Left ventricle myocardium superior (tissue), 1 donor: ENCODE data around the gene MDP1. TPM values are rescaled to one million over a fixed set of nuclear protein-coding genes. Genes with fewer than 3 reads are reported as not detected.
A peak's percentile ranks its signal among the peaks of the same experiment; 100 is the strongest.

ENCODE experiments used
- ATAC-seq: fragments of 200-7000 bp; cut with Tn5 transposase; one replicate; pipeline ENCODE4 v1.9.1; 2020; ENCODE audit warnings: mild to moderate bottlenecking, moderate library complexity
- DNase-seq: peaks from one replicate; pipeline ENCODE4 v3.0.0-alpha.2; 2020
- intact Hi-C: fragments of 100-400 bp; cut with micrococcal nuclease; formaldehyde crosslinking; loops from one replicate; pipeline ENCODE4 v1.11.0; 2022
- total RNA-seq: library from RNA; stranded (reverse); fragmentation: NEBNext Ultra II Directional; extraction: Animal tissue kit (Norgen Biotek cat#: 25700); gene quantifications from one replicate; pipeline ENCODE4 v1.2.1, GENCODE V29; 2021
- donor health status: DM: no; HTN: yes; CAD: no; lungs with severe emphysema.

Gene MDP1
- total RNA-seq, 1 donor from 2014 or later: 15.4 TPM

GRCh38 chr14:24172871-24173281 is 43.0 kb downstream of the MDP1 start:
- no peak for DNase-seq
- intact Hi-C loops: no loop called here
- ATAC-seq: no peak

- intact Hi-C loops: no loop called here
- DNase-seq (no peak), ATAC-seq (no peak)
These were observed 43.5 kb downstream of the MDP1 start for GRCh38 chr14:24172261-24172860.

GRCh38 chr14:24171422-24172260 is 44.2 kb downstream of the MDP1 start, which contains the start of gene REC8:
Gene REC8, plus strand, starts transcription at chr14:24172080. Its CDS starts 473 bp downstream, at chr14:24172553.
- ATAC-seq: peak; percentile 78
- intact Hi-C loops: no loop called here
- peak; percentile 73 for DNase-seq

- ATAC-seq (no peak), DNase-seq (no peak)
- intact Hi-C loops: no loop called here
These were observed 48.3 kb downstream of the MDP1 start for GRCh38 chr14:24167469-24168114.

GRCh38 chr14:24165785-24166184 is 50.1 kb downstream of the MDP1 start:
- DNase-seq (peak; percentile 13), ATAC-seq (no peak)
- intact Hi-C loops: no loop called here

- intact Hi-C loops: no loop called here
These were observed 51.3 kb downstream of the MDP1 start for GRCh38 chr14:24164518-24164991.

More at GRCh38 chr14:24164518-24164991, 51.3 kb downstream of the MDP1 start:
- DNase-seq (peak; percentile 18), ATAC-seq (no peak)

Other genes starting within 250 kb of the MDP1 start
- 15.2 TPM for gene DHRS4L2, start 227.1 kb downstream of the MDP1 start, total RNA-seq
- 0.12 TPM for gene CARMIL3, start 164.1 kb downstream of the MDP1 start, total RNA-seq
- not detected for gene CPNE6, start 144.5 kb downstream of the MDP1 start, total RNA-seq
- 3.0 TPM for gene PCK2, start 121.8 kb downstream of the MDP1 start, total RNA-seq
- 85.8 TPM for gene DCAF11, start 101.3 kb downstream of the MDP1 start, total RNA-seq
- gene NRL, start 101.1 kb downstream of the MDP1 start, total RNA-seq: 0.77 TPM
- gene FITM1, start 85.4 kb downstream of the MDP1 start, total RNA-seq: 140 TPM
- gene PSME1, start 79.9 kb downstream of the MDP1 start, total RNA-seq: 137 TPM
- 16.4 TPM for gene EMC9, start 74.5 kb downstream of the MDP1 start, total RNA-seq
- 92.6 TPM for gene PSME2, start 69.5 kb downstream of the MDP1 start, total RNA-seq
- 42.8 TPM for gene RNF31, start 68.6 kb downstream of the MDP1 start, total RNA-seq
- gene IRF9, start 54.8 kb downstream of the MDP1 start, total RNA-seq: 27.6 TPM
- 3.2 TPM for gene REC8, start 44.0 kb downstream of the MDP1 start, total RNA-seq
- gene IPO4, start 27.2 kb downstream of the MDP1 start, total RNA-seq: 14.9 TPM
- gene TM9SF1, start 20.6 kb downstream of the MDP1 start, total RNA-seq: 19.2 TPM
- gene TSSK4, start 10.4 kb downstream of the MDP1 start, total RNA-seq: 0.25 TPM
- 30.1 TPM for gene CHMP4A, start 2.6 kb downstream of the MDP1 start, total RNA-seq
- gene NEDD8, start 16.3 kb upstream of the MDP1 start, total RNA-seq: 225 TPM
- gene GMPR2, start 16.9 kb upstream of the MDP1 start, total RNA-seq: 29.0 TPM
- gene TINF2, start 26.6 kb upstream of the MDP1 start, total RNA-seq: 34.5 TPM
- gene TGM1, start 47.1 kb upstream of the MDP1 start, total RNA-seq: 2.7 TPM
- gene RABGGTA, start 55.5 kb upstream of the MDP1 start, total RNA-seq: 19.4 TPM
- gene DHRS1, start 83.7 kb upstream of the MDP1 start, total RNA-seq: 5.9 TPM
- gene NOP9, start 83.8 kb upstream of the MDP1 start, total RNA-seq: 25.5 TPM
- gene CIDEB, start 91.9 kb upstream of the MDP1 start, total RNA-seq: 3.9 TPM
- gene LTB4R2, start 94.1 kb upstream of the MDP1 start, total RNA-seq: 1.5 TPM
- 1.6 TPM for gene LTB4R, start 95.4 kb upstream of the MDP1 start, total RNA-seq
- 26.5 TPM for gene ADCY4, start 119.0 kb upstream of the MDP1 start, total RNA-seq
- 3.5 TPM for gene RIPK3, start 123.9 kb upstream of the MDP1 start, total RNA-seq
- 21.7 TPM for gene NFATC4, start 152.1 kb upstream of the MDP1 start, total RNA-seq
- 7.3 TPM for gene NYNRIN, start 182.9 kb upstream of the MDP1 start, total RNA-seq
- gene CBLN3, start 213.6 kb upstream of the MDP1 start, total RNA-seq: 2.3 TPM
- gene KHNYN, start 213.9 kb upstream of the MDP1 start, total RNA-seq: 25.1 TPM
- 86.8 TPM for gene SDR39U1, start 226.7 kb upstream of the MDP1 start, total RNA-seq